Mucosa of descending colon (tissue), 3 donors: ENCODE results near the gene ITGB7. TPM values are rescaled to one million over a fixed set of nuclear protein-coding genes. Genes with fewer than 3 reads are reported as not detected.
A peak's percentile ranks its signal among the peaks of the same experiment; 100 is the strongest.
"Not testable (repeated sequence)": the region's sequence is repeated elsewhere in the genome, so short reads cannot be mapped to it uniquely, and the experiment has no call there.

Source experiments
- ATAC-seq: fragments of 200-7000 bp; cut with Tn5 transposase; one replicate; pipeline ENCODE4 v1.9.1; 2020; ENCODE audit warnings: mild to moderate bottlenecking, moderate library complexity
- DNase-seq, 3 donors: peaks; one replicate each; pipeline ENCODE4 v3.0.0-alpha.2; 2020
- H3K36me3 ChIP-seq: fragments of 200-600 bp; one replicate; pipeline ENCODE4 v1.8.0; 2021; ENCODE audit warnings: low read depth, mild to moderate bottlenecking
- H3K4me1 ChIP-seq: fragments of 200-600 bp; one replicate; pipeline ENCODE4 v1.8.0; 2021; ENCODE audit warnings: low read depth, mild to moderate bottlenecking
- H3K4me3 ChIP-seq: fragments of 200-600 bp; one replicate; pipeline ENCODE4 v1.8.0; 2021; ENCODE audit warnings: mild to moderate bottlenecking
- H3K9me3 ChIP-seq: fragments of 200-600 bp; one replicate; pipeline ENCODE4 v1.8.0; 2021; ENCODE audit warnings: mild to moderate bottlenecking
- intact Hi-C, 2 donors: fragments of 100-400 bp; cut with DNase I in 1 of 2; cut with micrococcal nuclease in 1 of 2; formaldehyde crosslinking; loops; one replicate each; pipeline versions ENCODE4 v1.11.0 to v1.11.1; 2022; cut with DNase I, micrococcal nuclease
- total RNA-seq, 3 donors: library from RNA; stranded (reverse); fragmentation: NEBNext Ultra II Directional in 2 of 3; extraction: Animal tissue kit (Norgen Biotek cat#: 25700) in 2 of 3; gene quantifications; one replicate each; pipeline versions ENCODE4 v1.2.1 to v1.2.4, GENCODE V29; 2021 to 2023
- TF ChIP-seq, protein P1 (sequence below): fragments of 200-600 bp; IDR thresholded peaks from one replicate; pipeline ENCODE4 v1.8.0; 2022; ENCODE audit warnings: antibody characterized with exemption, mild to moderate bottlenecking
- donor health status: DM: no; HTN: no; CAD: no; lungs with moderate emphysema.
- donor health status: DM: no; HTN: no; CAD: no.
- donor health status: DM: no; HTN: yes; CAD: no.

The ITGB7 gene
- total RNA-seq, 3 donors from 2014 or later: 6.2 to 13.8 (median 7.3) TPM

DNA sequence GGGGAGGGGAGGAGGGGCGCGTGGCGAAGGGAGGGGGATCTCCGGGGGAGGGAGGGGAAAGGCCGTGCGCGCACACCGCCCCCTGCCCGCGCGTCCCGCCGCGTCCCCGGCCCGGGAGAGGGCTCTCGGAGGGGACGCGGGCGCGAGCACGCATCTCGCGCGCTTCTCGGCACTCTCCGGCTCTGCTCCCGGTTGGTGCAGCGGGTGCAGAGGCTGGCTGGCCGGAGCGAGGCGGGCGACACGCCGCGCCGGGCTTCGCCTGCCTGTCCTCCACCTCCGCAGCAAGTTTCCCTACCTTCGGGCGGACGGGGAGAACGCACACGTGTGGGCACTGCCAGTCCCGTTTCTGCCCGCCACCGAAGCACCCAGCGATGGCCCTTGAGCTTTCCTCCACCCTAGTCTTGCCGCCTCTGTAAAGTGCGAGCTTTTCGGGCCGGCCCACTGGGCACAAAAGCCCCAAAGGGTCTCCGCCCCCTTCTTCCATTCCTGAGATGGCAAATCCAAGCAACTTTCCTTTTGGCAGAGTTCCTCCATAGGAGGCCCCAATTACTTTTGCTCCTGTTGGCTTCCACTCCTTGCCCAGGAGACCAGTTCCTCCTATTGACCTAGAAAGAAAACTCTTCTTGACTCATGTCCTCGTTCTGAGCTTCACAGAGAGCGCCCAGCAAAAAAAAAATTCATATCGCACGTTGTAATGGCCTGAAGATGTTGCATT, 26.0 kb downstream of the ITGB7 start:
- Histone ChIP-seq H3K4me1 (peaks cover 28% of the 10 kb centered on the region), H3K4me3 (peak overlapping the region; percentile 67), H3K9me3 (no peaks in the 10 kb centered on the region), H3K36me3 (peaks cover 8% of the 10 kb centered on the region)
- DNase-seq (peak; percentile 72 to 86 (median 84)), ATAC-seq (peak; percentile 76)
- intact Hi-C loops: no loop called here
- TF ChIP-seq, protein P1, sequence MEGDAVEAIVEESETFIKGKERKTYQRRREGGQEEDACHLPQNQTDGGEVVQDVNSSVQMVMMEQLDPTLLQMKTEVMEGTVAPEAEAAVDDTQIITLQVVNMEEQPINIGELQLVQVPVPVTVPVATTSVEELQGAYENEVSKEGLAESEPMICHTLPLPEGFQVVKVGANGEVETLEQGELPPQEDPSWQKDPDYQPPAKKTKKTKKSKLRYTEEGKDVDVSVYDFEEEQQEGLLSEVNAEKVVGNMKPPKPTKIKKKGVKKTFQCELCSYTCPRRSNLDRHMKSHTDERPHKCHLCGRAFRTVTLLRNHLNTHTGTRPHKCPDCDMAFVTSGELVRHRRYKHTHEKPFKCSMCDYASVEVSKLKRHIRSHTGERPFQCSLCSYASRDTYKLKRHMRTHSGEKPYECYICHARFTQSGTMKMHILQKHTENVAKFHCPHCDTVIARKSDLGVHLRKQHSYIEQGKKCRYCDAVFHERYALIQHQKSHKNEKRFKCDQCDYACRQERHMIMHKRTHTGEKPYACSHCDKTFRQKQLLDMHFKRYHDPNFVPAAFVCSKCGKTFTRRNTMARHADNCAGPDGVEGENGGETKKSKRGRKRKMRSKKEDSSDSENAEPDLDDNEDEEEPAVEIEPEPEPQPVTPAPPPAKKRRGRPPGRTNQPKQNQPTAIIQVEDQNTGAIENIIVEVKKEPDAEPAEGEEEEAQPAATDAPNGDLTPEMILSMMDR: no peak

DNA sequence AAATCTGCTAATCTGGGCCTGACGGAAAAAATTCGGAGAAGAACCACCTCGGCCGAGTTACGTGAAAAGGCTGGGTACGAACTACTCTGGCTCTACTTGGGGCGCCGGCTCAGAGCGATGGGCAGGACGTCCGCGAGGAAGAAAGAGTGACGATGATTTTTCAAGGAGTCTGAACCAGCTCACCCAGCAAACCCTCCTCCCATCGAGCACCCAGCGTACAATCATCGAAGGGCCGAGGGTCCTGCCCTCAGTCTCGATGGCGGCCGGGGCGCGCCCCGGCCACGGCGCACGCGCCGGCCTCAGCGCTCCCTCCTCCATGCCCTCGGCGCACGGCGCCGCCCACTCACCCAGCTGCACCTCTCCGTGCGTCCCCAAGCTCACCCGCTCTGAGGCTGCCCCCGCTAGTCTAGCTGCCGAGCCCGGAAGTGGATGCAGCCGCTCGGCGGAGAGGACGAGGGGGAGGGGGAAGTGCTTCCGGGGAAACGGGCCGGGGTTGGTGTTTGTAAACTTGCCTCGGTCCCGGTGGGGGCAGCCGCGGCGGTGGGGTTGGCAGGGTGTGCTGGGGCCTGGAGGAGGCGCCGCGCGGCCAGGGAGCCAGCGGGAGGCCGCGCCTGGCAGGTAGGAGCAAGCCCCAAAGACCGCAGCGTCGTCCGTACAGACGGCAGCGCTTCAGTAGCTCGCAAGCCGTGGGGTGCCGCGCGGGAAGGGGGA, 26.7 kb downstream of the ITGB7 start, which contains the start of the genes CSAD and ZNF740:
Gene CSAD, minus strand, starts transcription at position 706 of the 711 bp plus-strand sequence. CDS start 7,455 bp downstream, outside the sequence.
Gene ZNF740, plus strand, starts transcription at position 503 of the 711 bp plus-strand sequence. CDS start 1,262 bp downstream, outside the sequence.
- DNase-seq: peak; percentile 96 to 99 (median 97)
- H3K4me3 ChIP-seq: peak within 1 kb of the TSS; percentile 67
- intact Hi-C loops: no loop called here
- H3K9me3 ChIP-seq: no peaks in the 10 kb centered on the region
- TF ChIP-seq, protein P1: no peak
- peak; percentile 97 for ATAC-seq
- H3K4me1 ChIP-seq: peaks cover 30% of the 10 kb centered on the region
- H3K36me3 ChIP-seq: peaks cover 8% of the 10 kb centered on the region

DNA sequence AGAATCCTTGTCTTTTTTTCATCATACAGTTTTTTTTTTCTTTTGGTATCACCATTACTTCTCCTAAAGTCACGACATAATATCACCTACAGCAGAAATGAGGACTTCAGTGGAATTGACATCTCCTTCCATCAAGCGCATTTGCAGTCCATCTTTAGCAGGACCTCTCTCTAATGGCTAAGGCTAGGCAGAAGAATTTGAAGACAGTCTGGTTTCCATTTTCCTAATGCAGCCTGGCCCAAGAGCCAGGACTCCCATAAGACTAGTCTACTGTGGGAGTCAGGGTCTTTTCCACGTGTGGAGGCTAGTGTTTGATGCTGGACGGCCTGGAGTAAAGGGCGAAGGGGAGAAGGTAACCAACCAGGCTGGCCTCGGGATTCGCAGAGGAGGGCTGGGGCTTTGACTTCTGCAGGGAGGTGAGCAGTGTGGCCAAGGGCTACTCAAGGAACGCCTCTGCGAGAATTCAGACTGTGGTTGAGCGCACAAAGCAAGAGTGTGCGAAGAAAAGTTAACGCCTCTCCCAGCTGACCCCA, 27.3 kb downstream of the ITGB7 start:
- no peaks in the 10 kb centered on the region for H3K9me3 ChIP-seq
- intact Hi-C loops: no loop called here
- ATAC-seq (peak; percentile 40), DNase-seq (peak in 2 of 3 donors; percentile 54 to 67)
- TF ChIP-seq, protein P1: no peak
- peaks cover 33% of the 10 kb centered on the region for H3K4me1 ChIP-seq
- H3K36me3 ChIP-seq: peaks cover 5% of the 10 kb centered on the region
- H3K4me3 ChIP-seq: peak overlapping the region; percentile 67

DNA sequence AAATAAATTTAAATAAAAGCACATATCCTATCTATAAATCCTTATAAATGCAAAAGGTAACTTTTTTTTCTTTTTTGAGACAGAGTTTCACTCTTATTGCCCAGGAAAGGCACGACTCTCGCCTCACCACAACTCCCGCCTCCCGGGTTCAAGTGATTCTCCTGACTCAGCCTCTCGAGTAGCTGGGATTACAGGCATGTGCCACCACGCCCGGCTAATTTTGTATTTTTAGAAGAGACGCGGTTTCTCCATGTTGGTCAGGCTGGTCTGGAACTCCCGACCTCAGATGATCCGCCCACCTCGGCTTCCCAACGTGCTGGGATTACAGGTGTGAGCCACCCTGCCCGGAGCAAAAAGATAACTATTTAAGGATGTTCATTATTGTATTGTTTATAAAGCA, 28.2 kb downstream of the ITGB7 start:
- H3K9me3 ChIP-seq, H3K4me3 ChIP-seq, ATAC-seq, intact Hi-C loops, H3K36me3 ChIP-seq, DNase-seq: not testable (repeated sequence)
- peaks cover 30% of the 10 kb centered on the region for H3K4me1 ChIP-seq

DNA sequence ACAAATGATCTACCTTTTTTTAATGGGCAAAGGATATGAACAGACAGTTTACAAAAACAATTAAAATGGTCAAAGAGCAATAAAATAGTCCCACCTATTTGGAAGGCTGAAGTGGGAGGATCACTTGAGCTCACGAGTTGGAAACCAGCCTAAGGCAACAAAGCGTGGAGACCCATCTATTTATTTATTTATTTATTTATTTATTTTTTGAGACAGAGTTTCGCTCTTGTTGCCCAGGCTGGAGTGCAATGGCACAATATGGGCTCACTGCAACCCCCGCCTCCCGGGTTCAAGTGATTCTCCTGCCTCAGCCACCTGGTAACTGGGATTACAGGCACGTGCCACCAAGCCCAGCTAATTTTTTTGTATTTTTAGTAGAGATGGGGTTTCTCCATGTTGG, 29.6 kb downstream of the ITGB7 start:
- intact Hi-C loops, H3K4me3 ChIP-seq, DNase-seq, ATAC-seq, H3K36me3 ChIP-seq, H3K9me3 ChIP-seq: not testable (repeated sequence)
- H3K4me1 ChIP-seq: peaks cover 19% of the 10 kb centered on the region

DNA sequence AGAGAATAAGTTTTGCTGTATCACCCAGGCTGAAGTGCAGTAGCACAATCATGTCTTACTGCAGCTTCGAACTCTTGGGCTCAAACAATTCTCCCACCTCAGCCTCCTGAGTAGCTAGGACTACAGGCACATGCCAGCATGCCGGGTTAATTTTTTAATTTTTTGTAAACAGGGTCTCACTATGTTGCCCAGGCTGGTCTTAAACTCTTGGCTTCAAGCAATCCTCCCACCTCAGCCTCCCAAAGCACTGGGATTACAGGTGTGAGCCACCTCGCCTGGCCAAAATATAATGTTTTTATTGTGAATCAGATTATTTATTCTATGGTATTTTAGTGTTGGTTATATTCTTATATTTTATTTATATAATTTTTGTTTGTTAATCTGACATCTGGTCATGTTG, 30.3 kb downstream of the ITGB7 start:
- Histone ChIP-seq H3K4me1 (peaks cover 12% of the 10 kb centered on the region), H3K9me3 (no peaks in the 10 kb centered on the region), H3K36me3 (no peaks in the 10 kb centered on the region), H3K4me3 (no peak overlapping the region)
- ATAC-seq (no peak), DNase-seq (no peak)
- intact Hi-C loops: no loop called here
- TF ChIP-seq, protein P1: no peak
